ENCODE data around the gene UNC5B.

- TF ChIP-seq POLR2A (IDR thresholded peaks at IDR 0.05; ENCODE audit: low read depth, low read length), result no peak
- TF ChIP-seq SPI1 (IDR thresholded peaks at IDR 0.05; ENCODE audit: low read depth, low read length), result no peak
- no peak for TF ChIP-seq TAF1 (IDR thresholded peaks at IDR 0.05; ENCODE audit: low read depth, low read length)
- no peak for TF ChIP-seq POLR2AphosphoS5 (IDR thresholded peaks at IDR 0.05; ENCODE audit: low read depth, low read length)
Observed at GRCh38 chr10:71297343-71297742, 85.0 kb downstream of the UNC5B start.
